ENCODE results near the gene DKC1. TPM values are rescaled to one million over a fixed set of nuclear protein-coding genes. Genes with fewer than 3 reads are reported as not detected.

Gene DKC1
- total and polyA plus RNA-seq, 2 of the 13 experiments (the other 11 are each of a cell fraction or from before 2014, with no cell fraction given) = 61.6 to 102 TPM

DNA sequence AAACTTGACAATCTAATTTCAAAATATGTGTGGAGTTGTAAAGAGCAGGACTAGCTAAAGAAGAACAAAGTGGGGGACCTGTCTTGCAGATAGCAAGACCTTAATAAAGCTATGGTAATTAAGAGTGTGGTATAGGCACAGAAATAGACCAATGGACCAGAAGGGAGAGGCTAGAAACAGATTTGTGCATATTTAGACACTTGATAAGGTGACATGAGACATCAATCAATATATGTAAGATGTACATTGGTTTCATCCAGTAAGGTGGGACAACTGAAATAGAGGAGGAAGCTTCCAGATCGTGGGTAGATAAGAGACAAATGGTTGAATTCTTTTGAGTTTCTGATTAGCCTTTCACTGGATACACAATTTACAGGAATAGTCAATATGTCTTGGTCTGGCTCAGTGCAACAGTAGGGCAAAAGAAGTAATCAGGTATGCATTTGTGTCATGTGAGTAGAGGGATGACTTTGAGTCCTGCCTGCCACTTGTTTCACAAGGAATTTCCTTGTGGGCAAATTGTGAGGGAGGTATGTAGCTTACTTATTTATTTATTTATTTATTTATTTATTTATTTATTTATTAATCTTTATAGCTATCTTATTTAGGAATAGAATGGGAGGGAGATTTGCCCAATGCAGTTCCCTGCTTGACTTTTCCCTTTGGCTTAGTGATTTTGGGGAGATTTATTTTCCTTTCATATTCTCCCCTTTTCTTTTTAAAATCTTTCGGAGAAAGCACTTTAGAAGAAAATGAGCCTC, 49.9 kb downstream of the DKC1 start:
- H3K79me2 ChIP-seq (ENCODE audit: insufficient read depth, low read length) = no peaks in the 10 kb centered on the region
- in situ Hi-C loops (cut with HindIII; ENCODE audit: extremely low pct_ligation_motif_present, low pct_unique_long_range_greater_than_20kb) = no loop called here
- no peaks in the 10 kb centered on the region for H3K36me3 ChIP-seq (replicated peaks in 1 of 2; ENCODE audit: control insufficient read depth in 1 of 2, insufficient read depth in 2 of 2, low read length in 2 of 2)
- H3K9me3 ChIP-seq (ENCODE audit: low read length) = no peaks in the 10 kb centered on the region
- H3K4me2 ChIP-seq (ENCODE audit: low read depth, low read length) = no peak overlapping the region
- H3K4me3 ChIP-seq (replicated peaks in 1 of 3; ENCODE audit: insufficient read depth in 1 of 3, low read depth in 2 of 3, low read length in 3 of 3) = no peak overlapping the region
- H2AFZ ChIP-seq (ENCODE audit: low read length) = no peak overlapping the region
- FAIRE-seq (no peak), ATAC-seq (no peak), DNase-seq (ENCODE audit: low spot score) (no peak)
- BruUV-seq (replicated peaks) = no TSS peak
- CTCF ChIA-PET (ENCODE audit: low intra/inter-chr PET ratio, low total read pairs) = no interaction called here
- H3K9ac ChIP-seq (ENCODE audit: insufficient read depth, low read depth, low read length) = no peak overlapping the region
- no peaks in the 10 kb centered on the region for H4K20me1 ChIP-seq (ENCODE audit: insufficient read depth, low read length)
- no peak overlapping the region for H3K27ac ChIP-seq (ENCODE audit: extremely low read length, insufficient read depth, low read length)
- POLR2A ChIA-PET = no interaction called here
- WGBS (ENCODE audit: low lambda C conversion rate) = 3% methylated on average over 2 of the region's 2 CpGs
- H3K27me3 ChIP-seq (ENCODE audit: control insufficient read depth in 1 of 2, insufficient read depth in 2 of 2, low read length in 2 of 2) = 0 out of 5 replicates have a peak, but pooled peaks cover 0 to under 1% of the 10 kb centered on the region in 2 experiments
- TF ChIP-seq, protein P1, sequence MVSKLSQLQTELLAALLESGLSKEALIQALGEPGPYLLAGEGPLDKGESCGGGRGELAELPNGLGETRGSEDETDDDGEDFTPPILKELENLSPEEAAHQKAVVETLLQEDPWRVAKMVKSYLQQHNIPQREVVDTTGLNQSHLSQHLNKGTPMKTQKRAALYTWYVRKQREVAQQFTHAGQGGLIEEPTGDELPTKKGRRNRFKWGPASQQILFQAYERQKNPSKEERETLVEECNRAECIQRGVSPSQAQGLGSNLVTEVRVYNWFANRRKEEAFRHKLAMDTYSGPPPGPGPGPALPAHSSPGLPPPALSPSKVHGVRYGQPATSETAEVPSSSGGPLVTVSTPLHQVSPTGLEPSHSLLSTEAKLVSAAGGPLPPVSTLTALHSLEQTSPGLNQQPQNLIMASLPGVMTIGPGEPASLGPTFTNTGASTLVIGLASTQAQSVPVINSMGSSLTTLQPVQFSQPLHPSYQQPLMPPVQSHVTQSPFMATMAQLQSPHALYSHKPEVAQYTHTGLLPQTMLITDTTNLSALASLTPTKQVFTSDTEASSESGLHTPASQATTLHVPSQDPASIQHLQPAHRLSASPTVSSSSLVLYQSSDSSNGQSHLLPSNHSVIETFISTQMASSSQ (IDR thresholded peaks at IDR 0.05; ENCODE audit: low read depth) = no peak
- TF ChIP-seq, protein P1 (CRISPR knock-in tag; IDR thresholded peaks at IDR 0.05; ENCODE audit: borderline replicate concordance) = no peak
- no peak for TF ChIP-seq ZMYM4 (CRISPR knock-in tag; IDR thresholded peaks at IDR 0.05)
- no peak for TF ChIP-seq SRSF9 (IDR thresholded peaks at IDR 0.05; ENCODE audit: borderline replicate concordance, insufficient read depth, low read depth, low read length, poor library complexity, severe bottlenecking)
- no peak for TF ChIP-seq SMC3 (IDR thresholded peaks at IDR 0.05; ENCODE audit: low read length)
- TF ChIP-seq ZMAT5 (CRISPR knock-in tag; IDR thresholded peaks at IDR 0.05; ENCODE audit: borderline replicate concordance, low read depth) = no peak
- TF ChIP-seq, protein P2, sequence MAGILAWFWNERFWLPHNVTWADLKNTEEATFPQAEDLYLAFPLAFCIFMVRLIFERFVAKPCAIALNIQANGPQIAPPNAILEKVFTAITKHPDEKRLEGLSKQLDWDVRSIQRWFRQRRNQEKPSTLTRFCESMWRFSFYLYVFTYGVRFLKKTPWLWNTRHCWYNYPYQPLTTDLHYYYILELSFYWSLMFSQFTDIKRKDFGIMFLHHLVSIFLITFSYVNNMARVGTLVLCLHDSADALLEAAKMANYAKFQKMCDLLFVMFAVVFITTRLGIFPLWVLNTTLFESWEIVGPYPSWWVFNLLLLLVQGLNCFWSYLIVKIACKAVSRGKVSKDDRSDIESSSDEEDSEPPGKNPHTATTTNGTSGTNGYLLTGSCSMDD (CRISPR knock-in tag; IDR thresholded peaks at IDR 0.05) = no peak
- TF ChIP-seq ZNF672 (CRISPR knock-in tag; IDR thresholded peaks at IDR 0.05) = no peak
- no peak for TF ChIP-seq ZNF383 (CRISPR knock-in tag; IDR thresholded peaks at IDR 0.05; ENCODE audit: borderline replicate concordance)
- TF ChIP-seq PRDM10 (CRISPR knock-in tag; IDR thresholded peaks at IDR 0.05; ENCODE audit: low read depth) = no peak
- no peak for TF ChIP-seq NKX3-1 (CRISPR knock-in tag; IDR thresholded peaks at IDR 0.05)
- intact Hi-C loops (cut with micrococcal nuclease; ENCODE audit: unreplicated experiment) = no loop called here
- H3K4me1 ChIP-seq (ENCODE audit: insufficient read depth, low read length) = no peaks in the 10 kb centered on the region

All from HepG2 (cell line).